OCI-LY1 (cell line): Measurements from ENCODE around the gene OCIAD2.

ENCODE experiments used
- H2AFZ ChIP-seq: fragments of 200-600 bp; sonication (generic), shearing (Covaris generic); 2 replicates; pipeline ENCODE4 v1.6.0; 2014; ENCODE audit warnings: antibody characterized with exemption, mild to moderate bottlenecking, low read length
- H3F3A ChIP-seq: fragments of 200-600 bp; sonication (generic), shearing (Covaris generic); 2 replicates; pipeline ENCODE4 v1.6.0; 2014; ENCODE audit warnings: mild to moderate bottlenecking, antibody characterized with exemption, low read length, moderate library complexity; ENCODE audit not compliant: insufficient read depth
- H3K27ac ChIP-seq: fragments of 200-600 bp; sonication (generic); 2 replicates; pipeline ENCODE4 v1.5.1; 2014; ENCODE audit warnings: low read length, mixed run types, mild to moderate bottlenecking, low read depth; ENCODE audit not compliant: poor library complexity, severe bottlenecking
- H3K27me3 ChIP-seq: fragments of 200-600 bp; sonication (generic); 2 replicates; pipeline ENCODE4 v1.6.0; 2014; ENCODE audit warnings: antibody characterized with exemption, mild to moderate bottlenecking, low read length, moderate library complexity; ENCODE audit not compliant: insufficient read depth
- H3K36me3 ChIP-seq: fragments of 200-600 bp; sonication (generic); 2 replicates; pipeline ENCODE4 v1.6.1; 2014; ENCODE audit warnings: mild to moderate bottlenecking, antibody characterized with exemption, low read length, moderate library complexity, mixed read lengths; ENCODE audit not compliant: insufficient read depth
- H3K4me1 ChIP-seq: fragments of 200-600 bp; sonication (generic); 2 replicates; pipeline ENCODE4 v1.5.1; 2014; ENCODE audit warnings: mild to moderate bottlenecking, low read length, moderate library complexity; ENCODE audit not compliant: insufficient read depth, severe bottlenecking
- H3K4me2 ChIP-seq: fragments of 200-600 bp; sonication (generic), shearing (Covaris generic); 2 replicates; pipeline ENCODE4 v1.6.1; 2014; ENCODE audit warnings: low read length
- H3K4me3 ChIP-seq: fragments of 200-600 bp; sonication (generic); 2 replicates; pipeline ENCODE4 v1.5.1; 2014; ENCODE audit warnings: low read length, low read depth, mild to moderate bottlenecking, mixed read lengths; ENCODE audit not compliant: poor library complexity, severe bottlenecking
- H3K79me2 ChIP-seq: fragments of 200-600 bp; shearing (Covaris generic); 2 replicates; pipeline ENCODE4 v1.6.1; 2016; ENCODE audit warnings: mixed run types, low read length, mixed read lengths; ENCODE audit not compliant: insufficient read depth
- H3K9ac ChIP-seq: fragments of 200-600 bp; sonication (generic), shearing (Covaris generic); 2 replicates; pipeline ENCODE4 v1.6.1; 2014; ENCODE audit warnings: mild to moderate bottlenecking, low read length, mixed read lengths
- H3K9me2 ChIP-seq: fragments of 200-600 bp; sonication (generic), shearing (Covaris generic); 2 replicates; pipeline ENCODE4 v1.6.1; 2014; ENCODE audit warnings: low read depth, mild to moderate bottlenecking, low read length, mixed read lengths
- H3K9me3 ChIP-seq: fragments of 200-600 bp; shearing (Covaris generic); 2 replicates; pipeline ENCODE4 v1.6.1; 2014; ENCODE audit warnings: low read length, mixed read lengths
- H4K20me1 ChIP-seq: fragments of 200-600 bp; sonication (generic), shearing (Covaris generic); 2 replicates; pipeline ENCODE4 v1.6.0; 2016; ENCODE audit warnings: mild to moderate bottlenecking, low read length; ENCODE audit not compliant: insufficient read depth
- CTCF ChIP-seq: fragments of 200-600 bp; sonication (generic), shearing (Covaris generic); IDR thresholded peaks from 2 replicates; pipeline ENCODE4 v1.5.1; 2017; ENCODE audit warnings: mild to moderate bottlenecking, antibody characterized with exemption, low read length, moderate library complexity, mixed read lengths
- EZH2 ChIP-seq: fragments of 200-600 bp; sonication (generic), shearing (Covaris generic); IDR thresholded peaks from 2 replicates; pipeline ENCODE4 v1.8.0; 2017; ENCODE audit warnings: borderline replicate concordance, mixed run types, mild to moderate bottlenecking, antibody characterized with exemption, low read length, moderate library complexity, mixed read lengths

OCIAD2 gene

GRCh38 chr4:48909697-48910096 is 3.1 kb upstream of the OCIAD2 start:
- Histone ChIP-seq H3K4me1 (peaks cover 19% of the 10 kb centered on the region), H3F3A (no peaks in the 10 kb centered on the region), H3K27ac (no peak overlapping the region), H3K79me2 (peaks cover 4% of the 10 kb centered on the region; the same call in 1 of the 2 replicates), H4K20me1 (no peaks in the 10 kb centered on the region), H3K9ac (no peak overlapping the region), H2AFZ (no peak overlapping the region), H3K27me3 (no peaks in the 10 kb centered on the region), H3K9me3 (no peaks in the 10 kb centered on the region), H3K4me2 (no peak overlapping the region), H3K9me2 (no peaks in the 10 kb centered on the region), H3K4me3 (no peak overlapping the region), H3K36me3 (peaks cover 1% of the 10 kb centered on the region; the same call in 1 of the 2 replicates)
- TF ChIP-seq EZH2: no peak
- TF ChIP-seq CTCF: no peak

- no peak overlapping the region for H2AFZ ChIP-seq
- peaks cover 9% of the 10 kb centered on the region; the same call in 1 of the 2 replicates for H3K36me3 ChIP-seq
- TF ChIP-seq EZH2 (no peak), CTCF (no peak)
- H3K27ac ChIP-seq: no peak overlapping the region
- no peaks in the 10 kb centered on the region for H3K9me2 ChIP-seq
- no peaks in the 10 kb centered on the region for H3K9me3 ChIP-seq
- H3K4me1 ChIP-seq: peaks cover 19% of the 10 kb centered on the region
- H3K27me3 ChIP-seq: no peaks in the 10 kb centered on the region
- no peak overlapping the region for H3K4me2 ChIP-seq
- H3K9ac ChIP-seq: no peak overlapping the region
- H3K4me3 ChIP-seq: no peak overlapping the region
- H3K79me2 ChIP-seq: peaks cover 4% of the 10 kb centered on the region; the same call in 1 of the 2 replicates
- H3F3A ChIP-seq: no peaks in the 10 kb centered on the region
- H4K20me1 ChIP-seq: no peaks in the 10 kb centered on the region
These were observed 2.1 kb upstream of the OCIAD2 start for GRCh38 chr4:48908687-48909086.

- H3K27ac ChIP-seq: no peak overlapping the region
These were observed 1.3 kb upstream of the OCIAD2 start for GRCh38 chr4:48907706-48908477.

More at GRCh38 chr4:48907706-48908477, 1.3 kb upstream of the OCIAD2 start:
- H3F3A ChIP-seq: no peaks in the 10 kb centered on the region
- peaks cover 12% of the 10 kb centered on the region; the same call in 1 of the 2 replicates for H3K36me3 ChIP-seq
- TF ChIP-seq CTCF: no peak
- no peak for TF ChIP-seq EZH2
- no peak overlapping the region for H2AFZ ChIP-seq
- H3K4me2 ChIP-seq: no peak overlapping the region
- no peak overlapping the region for H3K4me3 ChIP-seq
- peaks cover 4% of the 10 kb centered on the region; the same call in 1 of the 2 replicates for H3K79me2 ChIP-seq
- no peaks in the 10 kb centered on the region for H3K9me3 ChIP-seq
- no peaks in the 10 kb centered on the region for H3K27me3 ChIP-seq
- H3K4me1 ChIP-seq: peaks cover 19% of the 10 kb centered on the region
- H4K20me1 ChIP-seq: no peaks in the 10 kb centered on the region
- H3K9me2 ChIP-seq: no peaks in the 10 kb centered on the region
- H3K9ac ChIP-seq: no peak overlapping the region
